Neural cell (in vitro differentiated cells): ENCODE measurements around the gene VSIR.

ENCODE experiments used
- EZH2 ChIP-seq: fragments of 200-600, 300-800 bp; shearing (Covaris generic), sonication (generic); IDR thresholded peaks from 2 replicates; pipeline ENCODE4 v1.6.1; 2014; ENCODE audit warnings: antibody characterized with exemption, low read length, borderline replicate concordance, mild to moderate bottlenecking; ENCODE audit not compliant: insufficient read depth, poor library complexity, severe bottlenecking
- POLR2AphosphoS5 ChIP-seq: IDR thresholded peaks from 2 replicates; pipeline ENCODE4 v1.6.1; 2012
- TF ChIP-seq, protein P1 (sequence below): fragments of 450-650 bp; IDR thresholded peaks from 2 replicates; pipeline ENCODE4 v1.5.1; 2014; ENCODE audit warnings: antibody characterized with exemption, mild to moderate bottlenecking, moderate library complexity; ENCODE audit not compliant: poor library complexity, severe bottlenecking
- TF ChIP-seq, protein P2 (sequence below): IDR thresholded peaks from 2 replicates; pipeline ENCODE4 v1.6.1; 2012; ENCODE audit warnings: borderline replicate concordance

DNA sequence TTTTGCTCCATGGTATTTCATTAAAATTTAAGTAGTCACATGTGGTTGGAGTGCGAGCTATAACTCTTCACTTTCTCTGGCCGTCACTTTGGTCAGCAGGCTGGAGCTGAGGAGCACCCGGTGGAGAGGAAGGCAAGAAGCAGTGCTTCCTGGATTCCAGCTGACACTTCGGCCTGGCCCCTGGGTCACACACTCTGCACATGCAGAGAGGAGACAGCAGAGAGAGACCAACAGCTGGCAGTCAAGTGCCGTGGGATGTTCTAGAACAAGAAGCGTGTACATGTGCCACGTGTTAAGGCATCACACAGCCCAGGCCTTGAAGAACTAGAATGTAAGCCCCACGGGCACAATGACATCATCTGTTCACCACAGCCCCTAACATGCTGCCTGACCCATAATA is 47.6 kb upstream of the VSIR start:
- no peak for TF ChIP-seq EZH2
- TF ChIP-seq, protein P1, sequence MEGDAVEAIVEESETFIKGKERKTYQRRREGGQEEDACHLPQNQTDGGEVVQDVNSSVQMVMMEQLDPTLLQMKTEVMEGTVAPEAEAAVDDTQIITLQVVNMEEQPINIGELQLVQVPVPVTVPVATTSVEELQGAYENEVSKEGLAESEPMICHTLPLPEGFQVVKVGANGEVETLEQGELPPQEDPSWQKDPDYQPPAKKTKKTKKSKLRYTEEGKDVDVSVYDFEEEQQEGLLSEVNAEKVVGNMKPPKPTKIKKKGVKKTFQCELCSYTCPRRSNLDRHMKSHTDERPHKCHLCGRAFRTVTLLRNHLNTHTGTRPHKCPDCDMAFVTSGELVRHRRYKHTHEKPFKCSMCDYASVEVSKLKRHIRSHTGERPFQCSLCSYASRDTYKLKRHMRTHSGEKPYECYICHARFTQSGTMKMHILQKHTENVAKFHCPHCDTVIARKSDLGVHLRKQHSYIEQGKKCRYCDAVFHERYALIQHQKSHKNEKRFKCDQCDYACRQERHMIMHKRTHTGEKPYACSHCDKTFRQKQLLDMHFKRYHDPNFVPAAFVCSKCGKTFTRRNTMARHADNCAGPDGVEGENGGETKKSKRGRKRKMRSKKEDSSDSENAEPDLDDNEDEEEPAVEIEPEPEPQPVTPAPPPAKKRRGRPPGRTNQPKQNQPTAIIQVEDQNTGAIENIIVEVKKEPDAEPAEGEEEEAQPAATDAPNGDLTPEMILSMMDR: no peak
- TF ChIP-seq POLR2AphosphoS5: no peak
- TF ChIP-seq, protein P2, sequence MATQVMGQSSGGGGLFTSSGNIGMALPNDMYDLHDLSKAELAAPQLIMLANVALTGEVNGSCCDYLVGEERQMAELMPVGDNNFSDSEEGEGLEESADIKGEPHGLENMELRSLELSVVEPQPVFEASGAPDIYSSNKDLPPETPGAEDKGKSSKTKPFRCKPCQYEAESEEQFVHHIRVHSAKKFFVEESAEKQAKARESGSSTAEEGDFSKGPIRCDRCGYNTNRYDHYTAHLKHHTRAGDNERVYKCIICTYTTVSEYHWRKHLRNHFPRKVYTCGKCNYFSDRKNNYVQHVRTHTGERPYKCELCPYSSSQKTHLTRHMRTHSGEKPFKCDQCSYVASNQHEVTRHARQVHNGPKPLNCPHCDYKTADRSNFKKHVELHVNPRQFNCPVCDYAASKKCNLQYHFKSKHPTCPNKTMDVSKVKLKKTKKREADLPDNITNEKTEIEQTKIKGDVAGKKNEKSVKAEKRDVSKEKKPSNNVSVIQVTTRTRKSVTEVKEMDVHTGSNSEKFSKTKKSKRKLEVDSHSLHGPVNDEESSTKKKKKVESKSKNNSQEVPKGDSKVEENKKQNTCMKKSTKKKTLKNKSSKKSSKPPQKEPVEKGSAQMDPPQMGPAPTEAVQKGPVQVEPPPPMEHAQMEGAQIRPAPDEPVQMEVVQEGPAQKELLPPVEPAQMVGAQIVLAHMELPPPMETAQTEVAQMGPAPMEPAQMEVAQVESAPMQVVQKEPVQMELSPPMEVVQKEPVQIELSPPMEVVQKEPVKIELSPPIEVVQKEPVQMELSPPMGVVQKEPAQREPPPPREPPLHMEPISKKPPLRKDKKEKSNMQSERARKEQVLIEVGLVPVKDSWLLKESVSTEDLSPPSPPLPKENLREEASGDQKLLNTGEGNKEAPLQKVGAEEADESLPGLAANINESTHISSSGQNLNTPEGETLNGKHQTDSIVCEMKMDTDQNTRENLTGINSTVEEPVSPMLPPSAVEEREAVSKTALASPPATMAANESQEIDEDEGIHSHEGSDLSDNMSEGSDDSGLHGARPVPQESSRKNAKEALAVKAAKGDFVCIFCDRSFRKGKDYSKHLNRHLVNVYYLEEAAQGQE: no peak
